Measurements from ENCODE around the gene CDKN2B-AS1. TPM values are rescaled to one million over a fixed set of nuclear protein-coding genes. Genes with fewer than 3 reads are reported as not detected.

The CDKN2B-AS1 gene
- total RNA-seq, 1 experiment from 2014 or later, result 0.24 TPM

DNA sequence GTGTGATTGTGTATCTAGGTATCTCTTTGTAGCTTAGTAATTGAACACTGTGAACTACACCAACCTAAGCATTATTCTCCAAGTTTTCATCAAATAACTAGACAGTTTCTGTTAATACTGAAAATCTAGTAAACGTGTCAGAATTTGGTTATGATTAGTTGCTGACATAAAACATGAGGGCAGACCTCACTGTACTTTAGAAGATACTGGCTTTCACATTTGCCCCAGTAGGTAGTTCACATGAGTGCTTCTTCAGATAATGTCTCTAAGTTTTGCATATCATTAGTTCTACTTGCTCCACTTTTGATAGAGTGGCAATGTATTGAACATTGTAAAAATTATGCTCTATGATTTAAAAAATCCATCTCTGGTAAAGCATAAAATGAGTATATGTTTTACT lies 7.4 kb downstream of the CDKN2B-AS1 start:
- Mint-ChIP-seq H3K36me3 (no peaks in the 10 kb centered on the region), H3K9me3 (no peaks in the 10 kb centered on the region), H3K27ac (no peak overlapping the region), H3K27me3 (ENCODE audit: low read depth) (peaks cover 95% of the 10 kb centered on the region), H3K4me1 (peaks cover 30% of the 10 kb centered on the region), H3K4me3 (no peak overlapping the region)
- ChIA-PET POLR2A (no interaction called here), CTCF (no interaction called here)
- DNase-seq (ENCODE audit: low spot score) (no peak), ATAC-seq (no peak)
- TF ChIP-seq, protein P1, sequence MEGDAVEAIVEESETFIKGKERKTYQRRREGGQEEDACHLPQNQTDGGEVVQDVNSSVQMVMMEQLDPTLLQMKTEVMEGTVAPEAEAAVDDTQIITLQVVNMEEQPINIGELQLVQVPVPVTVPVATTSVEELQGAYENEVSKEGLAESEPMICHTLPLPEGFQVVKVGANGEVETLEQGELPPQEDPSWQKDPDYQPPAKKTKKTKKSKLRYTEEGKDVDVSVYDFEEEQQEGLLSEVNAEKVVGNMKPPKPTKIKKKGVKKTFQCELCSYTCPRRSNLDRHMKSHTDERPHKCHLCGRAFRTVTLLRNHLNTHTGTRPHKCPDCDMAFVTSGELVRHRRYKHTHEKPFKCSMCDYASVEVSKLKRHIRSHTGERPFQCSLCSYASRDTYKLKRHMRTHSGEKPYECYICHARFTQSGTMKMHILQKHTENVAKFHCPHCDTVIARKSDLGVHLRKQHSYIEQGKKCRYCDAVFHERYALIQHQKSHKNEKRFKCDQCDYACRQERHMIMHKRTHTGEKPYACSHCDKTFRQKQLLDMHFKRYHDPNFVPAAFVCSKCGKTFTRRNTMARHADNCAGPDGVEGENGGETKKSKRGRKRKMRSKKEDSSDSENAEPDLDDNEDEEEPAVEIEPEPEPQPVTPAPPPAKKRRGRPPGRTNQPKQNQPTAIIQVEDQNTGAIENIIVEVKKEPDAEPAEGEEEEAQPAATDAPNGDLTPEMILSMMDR (IDR thresholded peaks at IDR 0.05), result no peak
- TF ChIP-seq TCF7 (CRISPR knock-in tag; IDR thresholded peaks at IDR 0.05; ENCODE audit: low read depth) (no peak), PRRX2 (CRISPR knock-in tag; IDR thresholded peaks at IDR 0.05) (no peak), NR2C2 (CRISPR knock-in tag; IDR thresholded peaks at IDR 0.05) (no peak), CREB1 (CRISPR knock-in tag; IDR thresholded peaks at IDR 0.05) (no peak), ZNF423 (CRISPR knock-in tag; IDR thresholded peaks at IDR 0.05) (no peak), CREM (CRISPR knock-in tag; IDR thresholded peaks at IDR 0.05) (no peak), FOXJ3 (CRISPR knock-in tag; IDR thresholded peaks at IDR 0.05; ENCODE audit: borderline replicate concordance) (no peak), GTF2I (CRISPR knock-in tag; conservative IDR thresholded peaks at IDR 0.05) (no peak), TEAD4 (CRISPR knock-in tag; IDR thresholded peaks at IDR 0.05) (no peak), ZBTB21 (CRISPR knock-in tag; IDR thresholded peaks at IDR 0.05; ENCODE audit: borderline replicate concordance) (no peak), ZNF671 (CRISPR knock-in tag; IDR thresholded peaks at IDR 0.05) (no peak)
- TF ChIP-seq, protein P2, sequence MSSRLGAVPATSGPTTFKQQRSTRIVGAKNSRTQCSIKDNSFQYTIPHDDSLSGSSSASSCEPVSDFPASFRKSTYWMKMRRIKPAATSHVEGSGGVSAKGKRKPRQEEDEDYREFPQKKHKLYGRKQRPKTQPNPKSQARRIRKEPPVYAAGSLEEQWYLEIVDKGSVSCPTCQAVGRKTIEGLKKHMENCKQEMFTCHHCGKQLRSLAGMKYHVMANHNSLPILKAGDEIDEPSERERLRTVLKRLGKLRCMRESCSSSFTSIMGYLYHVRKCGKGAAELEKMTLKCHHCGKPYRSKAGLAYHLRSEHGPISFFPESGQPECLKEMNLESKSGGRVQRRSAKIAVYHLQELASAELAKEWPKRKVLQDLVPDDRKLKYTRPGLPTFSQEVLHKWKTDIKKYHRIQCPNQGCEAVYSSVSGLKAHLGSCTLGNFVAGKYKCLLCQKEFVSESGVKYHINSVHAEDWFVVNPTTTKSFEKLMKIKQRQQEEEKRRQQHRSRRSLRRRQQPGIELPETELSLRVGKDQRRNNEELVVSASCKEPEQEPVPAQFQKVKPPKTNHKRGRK (CRISPR knock-in tag; IDR thresholded peaks at IDR 0.05; ENCODE audit: borderline replicate concordance), result no peak
- TF ChIP-seq, protein P3, sequence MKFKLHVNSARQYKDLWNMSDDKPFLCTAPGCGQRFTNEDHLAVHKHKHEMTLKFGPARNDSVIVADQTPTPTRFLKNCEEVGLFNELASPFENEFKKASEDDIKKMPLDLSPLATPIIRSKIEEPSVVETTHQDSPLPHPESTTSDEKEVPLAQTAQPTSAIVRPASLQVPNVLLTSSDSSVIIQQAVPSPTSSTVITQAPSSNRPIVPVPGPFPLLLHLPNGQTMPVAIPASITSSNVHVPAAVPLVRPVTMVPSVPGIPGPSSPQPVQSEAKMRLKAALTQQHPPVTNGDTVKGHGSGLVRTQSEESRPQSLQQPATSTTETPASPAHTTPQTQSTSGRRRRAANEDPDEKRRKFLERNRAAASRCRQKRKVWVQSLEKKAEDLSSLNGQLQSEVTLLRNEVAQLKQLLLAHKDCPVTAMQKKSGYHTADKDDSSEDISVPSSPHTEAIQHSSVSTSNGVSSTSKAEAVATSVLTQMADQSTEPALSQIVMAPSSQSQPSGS (CRISPR knock-in tag; IDR thresholded peaks at IDR 0.05; ENCODE audit: borderline replicate concordance, low read depth), result no peak
- TF ChIP-seq, protein P4, sequence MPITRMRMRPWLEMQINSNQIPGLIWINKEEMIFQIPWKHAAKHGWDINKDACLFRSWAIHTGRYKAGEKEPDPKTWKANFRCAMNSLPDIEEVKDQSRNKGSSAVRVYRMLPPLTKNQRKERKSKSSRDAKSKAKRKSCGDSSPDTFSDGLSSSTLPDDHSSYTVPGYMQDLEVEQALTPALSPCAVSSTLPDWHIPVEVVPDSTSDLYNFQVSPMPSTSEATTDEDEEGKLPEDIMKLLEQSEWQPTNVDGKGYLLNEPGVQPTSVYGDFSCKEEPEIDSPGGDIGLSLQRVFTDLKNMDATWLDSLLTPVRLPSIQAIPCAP (CRISPR knock-in tag; IDR thresholded peaks at IDR 0.05), result no peak
- TF ChIP-seq, protein P5, sequence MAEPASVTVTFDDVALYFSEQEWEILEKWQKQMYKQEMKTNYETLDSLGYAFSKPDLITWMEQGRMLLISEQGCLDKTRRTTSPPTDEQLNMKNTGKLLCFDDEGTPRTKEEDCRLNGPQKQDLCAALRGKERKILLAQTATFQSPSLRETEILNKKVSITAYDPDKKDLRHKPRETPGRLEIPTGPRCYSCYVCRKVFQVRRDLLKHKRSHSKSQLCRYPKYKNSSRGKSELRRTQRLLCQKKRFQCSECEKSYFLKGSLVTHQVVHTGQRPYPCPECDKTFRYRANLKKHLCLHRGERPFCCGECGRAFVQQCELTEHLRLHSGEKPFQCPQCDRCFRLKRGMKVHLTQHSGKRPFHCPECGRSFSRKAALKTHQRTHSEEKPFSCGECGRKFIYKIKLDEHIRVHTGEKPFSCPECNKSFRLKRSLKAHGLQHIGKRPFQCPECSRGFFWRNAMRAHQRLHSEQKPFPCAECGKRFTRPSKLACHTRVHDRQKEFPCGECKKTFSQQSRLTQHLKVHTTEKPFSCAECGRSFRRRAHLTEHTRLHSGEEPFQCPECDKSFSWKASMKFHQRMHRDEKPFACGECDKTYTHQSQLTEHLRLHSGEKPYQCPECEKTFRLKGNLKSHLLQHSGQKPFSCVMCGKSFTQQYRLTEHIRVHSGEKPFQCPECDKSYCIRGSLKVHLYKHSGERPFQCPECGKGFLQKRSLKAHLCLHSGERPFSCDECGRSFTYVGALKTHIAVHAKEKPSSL (CRISPR knock-in tag; conservative IDR thresholded peaks at IDR 0.05), result no peak
- TF ChIP-seq, protein P6, sequence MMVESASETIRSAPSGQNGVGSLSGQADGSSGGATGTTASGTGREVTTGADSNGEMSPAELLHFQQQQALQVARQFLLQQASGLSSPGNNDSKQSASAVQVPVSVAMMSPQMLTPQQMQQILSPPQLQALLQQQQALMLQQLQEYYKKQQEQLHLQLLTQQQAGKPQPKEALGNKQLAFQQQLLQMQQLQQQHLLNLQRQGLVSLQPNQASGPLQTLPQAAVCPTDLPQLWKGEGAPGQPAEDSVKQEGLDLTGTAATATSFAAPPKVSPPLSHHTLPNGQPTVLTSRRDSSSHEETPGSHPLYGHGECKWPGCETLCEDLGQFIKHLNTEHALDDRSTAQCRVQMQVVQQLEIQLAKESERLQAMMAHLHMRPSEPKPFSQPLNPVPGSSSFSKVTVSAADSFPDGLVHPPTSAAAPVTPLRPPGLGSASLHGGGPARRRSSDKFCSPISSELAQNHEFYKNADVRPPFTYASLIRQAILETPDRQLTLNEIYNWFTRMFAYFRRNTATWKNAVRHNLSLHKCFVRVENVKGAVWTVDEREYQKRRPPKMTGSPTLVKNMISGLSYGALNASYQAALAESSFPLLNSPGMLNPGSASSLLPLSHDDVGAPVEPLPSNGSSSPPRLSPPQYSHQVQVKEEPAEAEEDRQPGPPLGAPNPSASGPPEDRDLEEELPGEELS (CRISPR knock-in tag; IDR thresholded peaks at IDR 0.05), result no peak
- TF ChIP-seq, protein P7, sequence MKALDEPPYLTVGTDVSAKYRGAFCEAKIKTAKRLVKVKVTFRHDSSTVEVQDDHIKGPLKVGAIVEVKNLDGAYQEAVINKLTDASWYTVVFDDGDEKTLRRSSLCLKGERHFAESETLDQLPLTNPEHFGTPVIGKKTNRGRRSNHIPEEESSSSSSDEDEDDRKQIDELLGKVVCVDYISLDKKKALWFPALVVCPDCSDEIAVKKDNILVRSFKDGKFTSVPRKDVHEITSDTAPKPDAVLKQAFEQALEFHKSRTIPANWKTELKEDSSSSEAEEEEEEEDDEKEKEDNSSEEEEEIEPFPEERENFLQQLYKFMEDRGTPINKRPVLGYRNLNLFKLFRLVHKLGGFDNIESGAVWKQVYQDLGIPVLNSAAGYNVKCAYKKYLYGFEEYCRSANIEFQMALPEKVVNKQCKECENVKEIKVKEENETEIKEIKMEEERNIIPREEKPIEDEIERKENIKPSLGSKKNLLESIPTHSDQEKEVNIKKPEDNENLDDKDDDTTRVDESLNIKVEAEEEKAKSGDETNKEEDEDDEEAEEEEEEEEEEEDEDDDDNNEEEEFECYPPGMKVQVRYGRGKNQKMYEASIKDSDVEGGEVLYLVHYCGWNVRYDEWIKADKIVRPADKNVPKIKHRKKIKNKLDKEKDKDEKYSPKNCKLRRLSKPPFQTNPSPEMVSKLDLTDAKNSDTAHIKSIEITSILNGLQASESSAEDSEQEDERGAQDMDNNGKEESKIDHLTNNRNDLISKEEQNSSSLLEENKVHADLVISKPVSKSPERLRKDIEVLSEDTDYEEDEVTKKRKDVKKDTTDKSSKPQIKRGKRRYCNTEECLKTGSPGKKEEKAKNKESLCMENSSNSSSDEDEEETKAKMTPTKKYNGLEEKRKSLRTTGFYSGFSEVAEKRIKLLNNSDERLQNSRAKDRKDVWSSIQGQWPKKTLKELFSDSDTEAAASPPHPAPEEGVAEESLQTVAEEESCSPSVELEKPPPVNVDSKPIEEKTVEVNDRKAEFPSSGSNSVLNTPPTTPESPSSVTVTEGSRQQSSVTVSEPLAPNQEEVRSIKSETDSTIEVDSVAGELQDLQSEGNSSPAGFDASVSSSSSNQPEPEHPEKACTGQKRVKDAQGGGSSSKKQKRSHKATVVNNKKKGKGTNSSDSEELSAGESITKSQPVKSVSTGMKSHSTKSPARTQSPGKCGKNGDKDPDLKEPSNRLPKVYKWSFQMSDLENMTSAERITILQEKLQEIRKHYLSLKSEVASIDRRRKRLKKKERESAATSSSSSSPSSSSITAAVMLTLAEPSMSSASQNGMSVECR (CRISPR knock-in tag; IDR thresholded peaks at IDR 0.05; ENCODE audit: borderline replicate concordance), result no peak
